ENCODE results near the gene DDA1. TPM values are rescaled to one million over a fixed set of nuclear protein-coding genes. Genes with fewer than 3 reads are reported as not detected.

The DDA1 gene
- total and polyA plus RNA-seq, 9 of the 15 experiments (the other 6 are each of a cell fraction or from before 2014, with no cell fraction given) = 1.4 to 83.8 (median 33.8) TPM

DNA sequence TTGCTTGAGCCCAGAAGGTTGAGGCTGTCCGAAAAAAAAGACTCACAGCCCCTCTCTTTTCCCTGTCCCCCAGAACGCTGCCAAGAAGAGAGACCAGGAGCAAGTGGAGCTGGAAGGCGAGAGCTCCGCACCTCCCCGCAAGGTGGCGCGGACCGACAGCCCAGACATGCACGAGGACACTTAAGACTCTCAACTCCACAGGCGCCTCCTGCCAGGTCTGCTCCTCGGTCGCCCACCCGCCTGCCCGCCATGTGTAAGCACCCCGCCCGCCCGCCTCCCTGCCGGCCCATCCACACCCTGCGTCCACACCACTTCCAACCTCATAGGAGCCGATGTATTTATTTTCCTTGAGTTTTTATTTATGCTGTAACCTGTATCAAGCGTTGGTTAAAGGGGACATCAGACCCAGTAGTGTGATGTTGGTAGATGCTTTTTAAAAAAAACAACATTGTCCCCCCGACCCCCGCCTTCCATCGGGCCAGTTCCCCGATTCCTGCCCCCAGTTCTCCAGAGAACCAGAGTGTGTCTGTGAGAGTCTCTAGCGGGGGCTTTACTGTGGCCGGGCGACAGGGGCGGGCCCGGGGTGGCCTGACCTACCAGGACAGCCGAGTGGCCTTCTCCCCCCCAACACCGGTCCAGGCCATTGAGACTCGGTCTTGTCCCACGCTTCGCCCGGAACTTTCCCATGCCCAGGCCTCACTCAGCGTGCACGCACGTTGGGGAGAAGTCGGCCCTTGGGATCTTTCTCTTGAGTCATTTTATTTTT is 10.3 kb downstream of the DDA1 start (continued):
- TF ChIP-seq SIRT6 (IDR thresholded peaks at IDR 0.05; ENCODE audit: low read depth, low read length) (no peak), ZNF583 (CRISPR knock-in tag; IDR thresholded peaks at IDR 0.05) (no peak), IFI16 (CRISPR knock-in tag; IDR thresholded peaks at IDR 0.05) (no peak), YY1 (IDR thresholded peaks at IDR 0.05; ENCODE audit: borderline replicate concordance in 1 of 3, control insufficient read depth in 1 of 3, extremely low read depth in 1 of 3, insufficient read depth in 3 of 3, insufficient read length in 1 of 3, insufficient replicate concordance in 2 of 3, low read depth in 1 of 3, low read length in 2 of 3) (no peak), DDX20 (tag; IDR thresholded peaks at IDR 0.05; ENCODE audit: low read depth) (no peak), STAG1 (CRISPR knock-in tag; IDR thresholded peaks at IDR 0.05; ENCODE audit: borderline replicate concordance) (no peak), FOXJ2 (tag; IDR thresholded peaks at IDR 0.05) (no peak), DNMT1 (IDR thresholded peaks at IDR 0.05) (no peak), ZNF444 (CRISPR knock-in tag; IDR thresholded peaks at IDR 0.05) (no peak), PRPF4 (IDR thresholded peaks at IDR 0.05; ENCODE audit: insufficient read depth, low read depth, low read length, poor library complexity, severe bottlenecking) (no peak), IRF2 (CRISPR knock-in tag; IDR thresholded peaks at IDR 0.05) (no peak)
- TF ChIP-seq, protein P1, sequence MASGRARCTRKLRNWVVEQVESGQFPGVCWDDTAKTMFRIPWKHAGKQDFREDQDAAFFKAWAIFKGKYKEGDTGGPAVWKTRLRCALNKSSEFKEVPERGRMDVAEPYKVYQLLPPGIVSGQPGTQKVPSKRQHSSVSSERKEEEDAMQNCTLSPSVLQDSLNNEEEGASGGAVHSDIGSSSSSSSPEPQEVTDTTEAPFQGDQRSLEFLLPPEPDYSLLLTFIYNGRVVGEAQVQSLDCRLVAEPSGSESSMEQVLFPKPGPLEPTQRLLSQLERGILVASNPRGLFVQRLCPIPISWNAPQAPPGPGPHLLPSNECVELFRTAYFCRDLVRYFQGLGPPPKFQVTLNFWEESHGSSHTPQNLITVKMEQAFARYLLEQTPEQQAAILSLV (tag; IDR thresholded peaks at IDR 0.05) = no peak
- TF ChIP-seq, protein P2, sequence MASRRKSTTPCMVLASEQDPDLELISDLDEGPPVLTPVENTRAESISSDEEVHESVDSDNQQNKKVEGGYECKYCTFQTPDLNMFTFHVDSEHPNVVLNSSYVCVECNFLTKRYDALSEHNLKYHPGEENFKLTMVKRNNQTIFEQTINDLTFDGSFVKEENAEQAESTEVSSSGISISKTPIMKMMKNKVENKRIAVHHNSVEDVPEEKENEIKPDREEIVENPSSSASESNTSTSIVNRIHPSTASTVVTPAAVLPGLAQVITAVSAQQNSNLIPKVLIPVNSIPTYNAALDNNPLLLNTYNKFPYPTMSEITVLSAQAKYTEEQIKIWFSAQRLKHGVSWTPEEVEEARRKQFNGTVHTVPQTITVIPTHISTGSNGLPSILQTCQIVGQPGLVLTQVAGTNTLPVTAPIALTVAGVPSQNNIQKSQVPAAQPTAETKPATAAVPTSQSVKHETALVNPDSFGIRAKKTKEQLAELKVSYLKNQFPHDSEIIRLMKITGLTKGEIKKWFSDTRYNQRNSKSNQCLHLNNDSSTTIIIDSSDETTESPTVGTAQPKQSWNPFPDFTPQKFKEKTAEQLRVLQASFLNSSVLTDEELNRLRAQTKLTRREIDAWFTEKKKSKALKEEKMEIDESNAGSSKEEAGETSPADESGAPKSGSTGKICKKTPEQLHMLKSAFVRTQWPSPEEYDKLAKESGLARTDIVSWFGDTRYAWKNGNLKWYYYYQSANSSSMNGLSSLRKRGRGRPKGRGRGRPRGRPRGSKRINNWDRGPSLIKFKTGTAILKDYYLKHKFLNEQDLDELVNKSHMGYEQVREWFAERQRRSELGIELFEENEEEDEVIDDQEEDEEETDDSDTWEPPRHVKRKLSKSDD (conservative IDR thresholded peaks at IDR 0.05; ENCODE audit: low read length) = no peak
- TF ChIP-seq, protein P3, sequence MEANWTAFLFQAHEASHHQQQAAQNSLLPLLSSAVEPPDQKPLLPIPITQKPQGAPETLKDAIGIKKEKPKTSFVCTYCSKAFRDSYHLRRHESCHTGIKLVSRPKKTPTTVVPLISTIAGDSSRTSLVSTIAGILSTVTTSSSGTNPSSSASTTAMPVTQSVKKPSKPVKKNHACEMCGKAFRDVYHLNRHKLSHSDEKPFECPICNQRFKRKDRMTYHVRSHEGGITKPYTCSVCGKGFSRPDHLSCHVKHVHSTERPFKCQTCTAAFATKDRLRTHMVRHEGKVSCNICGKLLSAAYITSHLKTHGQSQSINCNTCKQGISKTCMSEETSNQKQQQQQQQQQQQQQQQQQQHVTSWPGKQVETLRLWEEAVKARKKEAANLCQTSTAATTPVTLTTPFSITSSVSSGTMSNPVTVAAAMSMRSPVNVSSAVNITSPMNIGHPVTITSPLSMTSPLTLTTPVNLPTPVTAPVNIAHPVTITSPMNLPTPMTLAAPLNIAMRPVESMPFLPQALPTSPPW (CRISPR knock-in tag; IDR thresholded peaks at IDR 0.05) = no peak
- TF ChIP-seq, protein P4, sequence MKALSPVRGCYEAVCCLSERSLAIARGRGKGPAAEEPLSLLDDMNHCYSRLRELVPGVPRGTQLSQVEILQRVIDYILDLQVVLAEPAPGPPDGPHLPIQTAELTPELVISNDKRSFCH (CRISPR knock-in tag; IDR thresholded peaks at IDR 0.05) = no peak
- TF ChIP-seq, protein P4 (tag; IDR thresholded peaks at IDR 0.05) = no peak
- TF ChIP-seq, protein P5, sequence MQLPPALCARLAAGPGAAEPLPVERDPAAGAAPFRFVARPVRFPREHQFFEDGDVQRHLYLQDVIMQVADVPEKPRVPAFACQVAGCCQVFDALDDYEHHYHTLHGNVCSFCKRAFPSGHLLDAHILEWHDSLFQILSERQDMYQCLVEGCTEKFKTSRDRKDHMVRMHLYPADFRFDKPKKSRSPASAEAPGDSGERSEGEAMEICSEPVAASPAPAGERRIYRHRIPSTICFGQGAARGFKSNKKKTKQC (CRISPR knock-in tag; IDR thresholded peaks at IDR 0.05) = no peak

Data from K562 (cell line).